ENCODE measurements around the gene ZSCAN21. TPM values are rescaled to one million over a fixed set of nuclear protein-coding genes. Genes with fewer than 3 reads are reported as not detected.

ZSCAN21 gene
- total RNA-seq, 1 donor from 2014 or later = 11.6 TPM

DNA sequence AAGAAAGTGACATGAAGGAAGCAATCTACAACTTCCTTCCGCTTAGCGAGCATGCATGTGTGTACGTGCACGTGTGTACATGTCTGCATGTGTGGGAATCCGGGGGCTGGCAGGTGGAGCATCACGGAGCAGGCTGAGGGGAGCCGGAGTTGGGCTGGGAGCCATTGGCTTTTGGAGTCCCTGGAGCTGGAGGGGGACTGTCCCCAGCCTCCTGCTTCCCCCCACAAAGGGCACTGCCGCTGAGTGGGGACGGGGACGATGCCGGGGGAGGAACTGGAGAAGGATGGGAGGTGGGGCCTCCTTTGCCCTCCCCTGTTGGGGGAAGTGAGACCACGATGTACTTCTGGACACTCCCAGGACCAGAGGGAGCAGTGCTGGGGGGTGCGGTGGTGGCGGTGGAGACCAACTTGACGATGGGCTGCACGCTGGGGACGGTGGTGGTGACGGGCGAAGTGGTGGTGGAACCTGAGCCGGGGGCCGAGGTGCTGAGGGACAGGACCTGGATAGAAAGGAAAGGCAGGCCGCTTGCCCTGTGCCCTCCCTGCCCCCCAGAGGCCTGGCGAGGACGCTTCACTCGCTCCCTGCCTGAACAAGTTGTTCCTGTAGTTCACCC is 57.7 kb downstream of the ZSCAN21 start:
- DNase-seq (ENCODE audit: low read depth) (no peak), FAIRE-seq (no peak)
- H3K36me3 ChIP-seq (ENCODE audit: control insufficient read depth, insufficient read depth, low read length) = peaks cover 31% of the 10 kb centered on the region
- H3K27me3 ChIP-seq (ENCODE audit: control insufficient read depth, insufficient read depth, low read length) = no peaks in the 10 kb centered on the region
- TF ChIP-seq, protein P1, sequence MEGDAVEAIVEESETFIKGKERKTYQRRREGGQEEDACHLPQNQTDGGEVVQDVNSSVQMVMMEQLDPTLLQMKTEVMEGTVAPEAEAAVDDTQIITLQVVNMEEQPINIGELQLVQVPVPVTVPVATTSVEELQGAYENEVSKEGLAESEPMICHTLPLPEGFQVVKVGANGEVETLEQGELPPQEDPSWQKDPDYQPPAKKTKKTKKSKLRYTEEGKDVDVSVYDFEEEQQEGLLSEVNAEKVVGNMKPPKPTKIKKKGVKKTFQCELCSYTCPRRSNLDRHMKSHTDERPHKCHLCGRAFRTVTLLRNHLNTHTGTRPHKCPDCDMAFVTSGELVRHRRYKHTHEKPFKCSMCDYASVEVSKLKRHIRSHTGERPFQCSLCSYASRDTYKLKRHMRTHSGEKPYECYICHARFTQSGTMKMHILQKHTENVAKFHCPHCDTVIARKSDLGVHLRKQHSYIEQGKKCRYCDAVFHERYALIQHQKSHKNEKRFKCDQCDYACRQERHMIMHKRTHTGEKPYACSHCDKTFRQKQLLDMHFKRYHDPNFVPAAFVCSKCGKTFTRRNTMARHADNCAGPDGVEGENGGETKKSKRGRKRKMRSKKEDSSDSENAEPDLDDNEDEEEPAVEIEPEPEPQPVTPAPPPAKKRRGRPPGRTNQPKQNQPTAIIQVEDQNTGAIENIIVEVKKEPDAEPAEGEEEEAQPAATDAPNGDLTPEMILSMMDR (IDR thresholded peaks at IDR 0.05; ENCODE audit: insufficient read depth, low read length, severe bottlenecking) = no peak
- no peak overlapping the region for H3K4me3 ChIP-seq (ENCODE audit: low read depth, low read length)

DNA sequence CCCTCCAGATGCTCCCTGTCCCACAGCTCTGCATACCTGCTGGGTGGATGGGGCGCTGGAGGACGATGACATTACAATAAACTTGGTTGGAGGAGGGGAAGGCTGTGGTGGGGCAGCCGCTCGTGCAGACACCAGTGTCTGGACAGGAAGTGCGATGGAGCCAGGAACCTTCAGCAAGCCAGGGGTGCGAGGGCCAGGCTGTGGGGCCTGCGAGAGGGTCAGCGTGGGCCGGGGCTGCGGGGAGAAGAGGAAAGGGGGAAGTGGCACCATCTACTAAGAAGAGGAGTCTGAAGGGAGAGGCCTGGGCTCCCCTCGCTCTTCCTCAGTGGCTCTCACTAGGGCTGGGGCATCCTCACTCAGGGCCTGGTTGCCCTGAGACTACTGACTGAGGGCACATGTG is 58.3 kb downstream of the ZSCAN21 start:
- no peak for FAIRE-seq
- H3K4me3 ChIP-seq (ENCODE audit: low read depth, low read length) = no peak overlapping the region
- H3K36me3 ChIP-seq (ENCODE audit: control insufficient read depth, insufficient read depth, low read length) = peaks cover 34% of the 10 kb centered on the region
- no peak for DNase-seq (ENCODE audit: low read depth)
- H3K27me3 ChIP-seq (ENCODE audit: control insufficient read depth, insufficient read depth, low read length) = no peaks in the 10 kb centered on the region
- TF ChIP-seq, protein P1 (IDR thresholded peaks at IDR 0.05; ENCODE audit: insufficient read depth, low read length, severe bottlenecking) = no peak

DNA sequence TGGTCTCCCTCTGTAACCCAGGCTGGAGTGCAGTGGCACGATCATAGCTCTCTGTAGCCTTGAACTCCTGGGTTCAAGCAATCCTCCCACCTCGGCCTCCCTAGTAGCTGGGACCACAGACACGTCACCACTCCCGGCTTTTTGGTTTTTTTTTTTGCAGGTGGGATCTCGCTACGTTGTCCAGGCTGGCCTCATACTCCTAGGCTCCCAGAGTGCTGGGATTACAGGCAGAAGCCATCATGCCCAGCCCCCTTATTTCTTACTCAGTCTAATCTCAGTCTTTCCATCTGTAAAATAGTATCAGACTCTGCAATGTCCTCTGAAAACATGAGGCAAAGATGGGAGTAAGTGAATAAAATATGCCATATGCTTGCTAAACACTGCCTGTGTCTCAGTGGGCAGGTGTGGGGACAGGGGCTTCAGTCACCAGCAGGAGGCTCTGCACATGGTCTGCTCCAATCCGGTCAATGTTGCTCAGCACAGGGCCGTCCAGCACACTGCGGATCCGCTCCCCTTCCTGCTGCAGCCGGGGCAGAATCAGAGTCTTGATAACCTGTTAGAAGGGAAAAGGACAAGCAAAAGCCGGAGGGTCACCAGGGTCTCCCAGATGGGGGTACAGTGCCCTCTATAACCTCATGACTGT is 60.1 kb downstream of the ZSCAN21 start:
- FAIRE-seq (peak; percentile 32), DNase-seq (ENCODE audit: low read depth) (no peak)
- TF ChIP-seq, protein P1 (IDR thresholded peaks at IDR 0.05; ENCODE audit: insufficient read depth, low read length, severe bottlenecking) = no peak
- H3K36me3 ChIP-seq (ENCODE audit: control insufficient read depth, insufficient read depth, low read length) = peaks cover 36% of the 10 kb centered on the region
- no peaks in the 10 kb centered on the region for H3K27me3 ChIP-seq (ENCODE audit: control insufficient read depth, insufficient read depth, low read length)
- H3K4me3 ChIP-seq (ENCODE audit: low read depth, low read length) = no peak overlapping the region

DNA sequence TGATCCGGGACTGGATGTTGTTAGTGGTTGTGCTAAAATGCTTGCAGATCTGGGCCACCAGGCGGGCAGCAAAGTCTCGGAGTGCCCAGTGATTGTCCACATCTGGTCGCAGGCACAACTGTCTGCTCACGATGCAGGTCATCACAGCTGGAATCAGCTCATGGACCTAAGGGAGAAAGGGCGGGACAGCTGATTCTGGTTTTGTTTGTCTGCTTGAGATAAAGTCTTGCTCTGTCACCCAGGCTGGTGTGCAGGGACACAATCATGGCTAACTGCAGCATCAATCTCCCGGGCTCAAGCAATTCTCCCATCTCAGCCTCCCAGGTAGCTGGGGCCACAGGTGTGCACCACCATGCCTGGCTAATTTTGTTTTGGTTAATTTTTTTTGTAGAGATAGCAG is 61.6 kb downstream of the ZSCAN21 start:
- TF ChIP-seq, protein P1 (IDR thresholded peaks at IDR 0.05; ENCODE audit: insufficient read depth, low read length, severe bottlenecking) = no peak
- H3K4me3 ChIP-seq (ENCODE audit: low read depth, low read length) = no peak overlapping the region
- FAIRE-seq = no peak
- no peaks in the 10 kb centered on the region for H3K27me3 ChIP-seq (ENCODE audit: control insufficient read depth, insufficient read depth, low read length)
- H3K36me3 ChIP-seq (ENCODE audit: control insufficient read depth, insufficient read depth, low read length) = peaks cover 26% of the 10 kb centered on the region
- DNase-seq (ENCODE audit: low read depth) = no peak

DNA sequence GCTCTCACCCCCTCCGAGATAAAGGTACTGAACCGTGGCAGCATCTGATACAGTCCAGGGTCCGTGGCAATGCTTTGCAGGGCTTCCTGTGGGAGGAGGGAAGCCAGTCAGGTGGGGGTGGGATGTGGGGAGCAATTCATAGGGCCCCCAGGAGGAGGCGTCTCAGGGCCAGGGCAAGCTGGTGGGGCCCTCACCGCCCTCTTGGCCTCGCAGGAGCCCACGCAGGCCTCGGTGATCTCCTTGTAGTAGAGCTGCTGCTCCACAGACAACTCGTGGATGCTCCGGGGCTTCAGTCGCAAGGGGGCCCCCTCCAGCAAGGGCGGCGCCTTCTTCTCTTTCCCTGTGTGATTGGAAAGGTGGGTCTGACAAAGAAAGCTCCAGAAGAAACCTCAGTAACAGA is 62.3 kb downstream of the ZSCAN21 start:
- Histone ChIP-seq H3K27me3 (ENCODE audit: control insufficient read depth, insufficient read depth, low read length) (no peaks in the 10 kb centered on the region), H3K36me3 (ENCODE audit: control insufficient read depth, insufficient read depth, low read length) (peaks cover 22% of the 10 kb centered on the region), H3K4me3 (ENCODE audit: low read depth, low read length) (no peak overlapping the region)
- TF ChIP-seq, protein P1 (IDR thresholded peaks at IDR 0.05; ENCODE audit: insufficient read depth, low read length, severe bottlenecking) = no peak
- no peak for FAIRE-seq
- DNase-seq (ENCODE audit: low read depth) = no peak

Other genes starting within 250 kb of the ZSCAN21 start
- gene CYP3A43, start 221.8 kb upstream of the ZSCAN21 start, total RNA-seq = not detected in 2 replicates
- gene OR2AE1, start 172.7 kb upstream of the ZSCAN21 start, total RNA-seq = not detected in 2 replicates
- 17.1 and 20.7 TPM in 2 replicates for gene TRIM4, start 130.2 kb upstream of the ZSCAN21 start, total RNA-seq
- not detected in 2 replicates for gene GJC3, start 120.2 kb upstream of the ZSCAN21 start, total RNA-seq
- 1.2 and 1.6 TPM in 2 replicates for gene AZGP1, start 73.7 kb upstream of the ZSCAN21 start, total RNA-seq
- gene ZKSCAN1, start 34.2 kb upstream of the ZSCAN21 start, total RNA-seq = 25.0 and 33.2 TPM in 2 replicates
- 13.6 and 21.1 TPM in 2 replicates for gene ZNF3, start 31.9 kb downstream of the ZSCAN21 start, total RNA-seq
- gene COPS6, start 39.2 kb downstream of the ZSCAN21 start, total RNA-seq = 60.0 and 77.6 TPM in 2 replicates
- 15.9 and 46.1 TPM in 2 replicates for gene MCM7, start 51.6 kb downstream of the ZSCAN21 start, total RNA-seq
- gene AP4M1, start 51.9 kb downstream of the ZSCAN21 start, total RNA-seq = 13.3 and 22.6 TPM in 2 replicates
- gene TAF6, start 69.6 kb downstream of the ZSCAN21 start, total RNA-seq = 16.9 and 22.9 TPM in 2 replicates
- gene CNPY4, start 69.9 kb downstream of the ZSCAN21 start, total RNA-seq = 2.4 and 2.9 TPM in 2 replicates
- 1.2 and 1.6 TPM in 2 replicates for gene MBLAC1, start 77.2 kb downstream of the ZSCAN21 start, total RNA-seq
- 82.7 and 108 TPM in 2 replicates for gene LAMTOR4, start 99.1 kb downstream of the ZSCAN21 start, total RNA-seq
- 3.4 and 5.5 TPM in 2 replicates for gene TRAPPC14, start 108.9 kb downstream of the ZSCAN21 start, total RNA-seq
- gene GAL3ST4, start 118.8 kb downstream of the ZSCAN21 start, total RNA-seq = under 0.01 and 0.51 TPM in 2 replicates
- 1.0 and 1.3 TPM in 2 replicates for gene GPC2, start 127.6 kb downstream of the ZSCAN21 start, total RNA-seq
- under 0.01 and 0.13 TPM in 2 replicates for gene STAG3, start 128.1 kb downstream of the ZSCAN21 start, total RNA-seq
- not detected in 2 replicates for gene PVRIG, start 170.2 kb downstream of the ZSCAN21 start, total RNA-seq

All from bronchial epithelial cell (primary cell).